Liver (tissue), 9 donors: Measurements from ENCODE around the gene NCAPG2. TPM values are rescaled to one million over a fixed set of nuclear protein-coding genes. Genes with fewer than 3 reads are reported as not detected.

Source experiments
- DNase-seq: peaks from one replicate; pipeline ENCODE4 v3.0.0-alpha.2; 2017; ENCODE audit warnings: low spot score
- H3K27ac ChIP-seq, 2 donors: one replicate each; pipeline ENCODE4 v1.7.0; 2013; ENCODE audit warnings: inconsistent platforms in 2 of 2, low read length in 2 of 2, control low read depth in 1 of 2, low read depth in 1 of 2, mild to moderate bottlenecking in 1 of 2
- H3K27me3 ChIP-seq, 4 donors: one replicate each; pipeline versions ENCODE4 v1.6.1 to v1.7.0; 2013; ENCODE audit warnings: low read length in 3 of 4, inconsistent platforms in 1 of 4, mild to moderate bottlenecking in 1 of 4, moderate library complexity in 1 of 4; ENCODE audit not compliant: control insufficient read depth in 4 of 4, insufficient read depth in 4 of 4
- H3K36me3 ChIP-seq, 4 donors: one replicate each; pipeline versions ENCODE4 v1.6.1 to v1.7.0; 2013; ENCODE audit warnings: low read length in 3 of 4, mild to moderate bottlenecking in 3 of 4, low read depth in 1 of 4, moderate library complexity in 1 of 4; ENCODE audit not compliant: control insufficient read depth in 4 of 4, insufficient read depth in 3 of 4
- H3K4me1 ChIP-seq, 4 donors: one replicate each; pipeline versions ENCODE4 v1.6.1 to v1.7.0; 2013; ENCODE audit warnings: low read length in 3 of 4, mild to moderate bottlenecking in 3 of 4, moderate library complexity in 1 of 4; ENCODE audit not compliant: control insufficient read depth in 4 of 4, insufficient read depth in 4 of 4
- H3K4me3 ChIP-seq, 3 donors: one replicate each; pipeline versions ENCODE4 v1.6.1 to v1.7.0; 2013; ENCODE audit warnings: low read length in 3 of 3, control low read depth in 1 of 3, low read depth in 1 of 3, mild to moderate bottlenecking in 1 of 3
- H3K9ac ChIP-seq, 2 donors: one replicate each; pipeline ENCODE4 v1.7.0; 2013; ENCODE audit warnings: low read length in 2 of 2, mild to moderate bottlenecking in 2 of 2, moderate library complexity in 2 of 2, control low read depth in 1 of 2, low read depth in 1 of 2
- H3K9me3 ChIP-seq, 4 donors: one replicate each; pipeline versions ENCODE4 v1.6.1 to v1.7.0; 2013; ENCODE audit warnings: low read length in 3 of 4; ENCODE audit not compliant: control insufficient read depth in 4 of 4
- EGR1 ChIP-seq, 2 donors: IDR thresholded peaks; 2 replicates each; pipeline ENCODE4 v1.6.1; 2016 to 2018; ENCODE audit warnings: antibody characterized with exemption in 2 of 2, low read depth in 2 of 2
- FOXA1 ChIP-seq: IDR thresholded peaks from 2 replicates; pipeline ENCODE4 v1.6.1; 2016; ENCODE audit warnings: antibody characterized with exemption
- FOXA2 ChIP-seq: IDR thresholded peaks from 2 replicates; pipeline ENCODE4 v1.6.1; 2016; ENCODE audit warnings: antibody characterized with exemption
- GABPA ChIP-seq, 2 donors: IDR thresholded peaks in 1 of 2; conservative IDR thresholded peaks in 1 of 2; 2 replicates each; pipeline ENCODE4 v1.6.1; 2016; ENCODE audit warnings: antibody characterized with exemption in 2 of 2, mild to moderate bottlenecking in 1 of 2, moderate library complexity in 1 of 2
- HNF4A ChIP-seq, 2 donors: conservative IDR thresholded peaks; 2 replicates each; pipeline ENCODE4 v1.6.1; 2016; ENCODE audit warnings: antibody characterized with exemption in 2 of 2, mild to moderate bottlenecking in 2 of 2
- HNF4G ChIP-seq: IDR thresholded peaks from 2 replicates; pipeline ENCODE4 v1.6.1; 2016; ENCODE audit warnings: antibody characterized with exemption
- JUND ChIP-seq, 2 donors: IDR thresholded peaks; 2 replicates each; pipeline ENCODE4 v1.6.1; 2016; ENCODE audit warnings: antibody characterized with exemption in 2 of 2
- NR2F2 ChIP-seq: IDR thresholded peaks from 2 replicates; pipeline ENCODE4 v1.6.1; 2016; ENCODE audit warnings: antibody characterized with exemption
- RAD21 ChIP-seq, 2 donors: IDR thresholded peaks; 2 replicates each; pipeline ENCODE4 v1.6.1; 2016; ENCODE audit warnings: antibody characterized with exemption in 2 of 2, mild to moderate bottlenecking in 2 of 2
- RXRA ChIP-seq, 2 donors: IDR thresholded peaks; 2 replicates each; pipeline ENCODE4 v1.6.1; 2017 to 2018; ENCODE audit warnings: antibody characterized with exemption in 2 of 2, mild to moderate bottlenecking in 1 of 2
- SP1 ChIP-seq: IDR thresholded peaks from 2 replicates; pipeline ENCODE4 v1.6.1; 2018; ENCODE audit warnings: antibody characterized with exemption, mild to moderate bottlenecking
- YY1 ChIP-seq: IDR thresholded peaks from 2 replicates; pipeline ENCODE4 v1.6.1; 2016; ENCODE audit warnings: antibody characterized with exemption, mild to moderate bottlenecking
- WGBS: extraction: QIAGEN DNeasy Blood & Tissue Kit; methylation state at CpG from one replicate; pipeline ENCODE4 v1.1.7; 2013; 5-methylcytosine and 5-hydroxymethylcytosine counted together
- polyA plus RNA-seq, 2 donors: library from polyadenylated mRNA; stranded (reverse) in 1 of 2; unstranded in 1 of 2; fragments of 200-250 nt in 1 of 2; fragments of >200 nt in 1 of 2; fragmentation: Nextera tagmentation in 1 of 2; extraction: Ambion mirVana in 1 of 2; gene quantifications; one replicate each; pipeline versions ENCODE4 v1.2.1 to v1.2.3, GENCODE V29; 2013 to 2015
- total RNA-seq, 2 donors: library from RNA; depleted of rRNA; stranded (reverse); fragments of >200 nt; gene quantifications; one replicate each; pipeline ENCODE4 v1.2.3, GENCODE V29; 2014
- TF ChIP-seq, protein P1 (sequence below): IDR thresholded peaks from 2 replicates; pipeline ENCODE4 v1.6.1; 2016; ENCODE audit warnings: antibody characterized with exemption, mild to moderate bottlenecking
- TF ChIP-seq, protein P2 (sequence below): IDR thresholded peaks from 2 replicates; pipeline ENCODE4 v1.6.1; 2016; ENCODE audit warnings: antibody characterized with exemption
- TF ChIP-seq, protein P3 (sequence below): fragments of 150-350 bp; IDR thresholded peaks from 2 replicates; pipeline ENCODE4 v1.5.1; 2017; ENCODE audit warnings: improper control_type of control experiment, low read depth, low read length; ENCODE audit not compliant: missing input control
- TF ChIP-seq, protein P4 (sequence below): IDR thresholded peaks from 2 replicates; pipeline ENCODE4 v1.6.1; 2016; ENCODE audit warnings: antibody characterized with exemption
- TF ChIP-seq, protein P5 (sequence below): IDR thresholded peaks from 2 replicates; pipeline ENCODE4 v1.6.1; 2016; ENCODE audit warnings: antibody characterized with exemption
- donor health status: healthy.
- donor health status: healthy.
- donor health status: healthy.
- donor health status: healthy.
- donor health status: healthy.

NCAPG2 gene
- total and polyA plus RNA-seq, 4 donors: 0.89 to 37.4 (median 3.7) TPM

DNA sequence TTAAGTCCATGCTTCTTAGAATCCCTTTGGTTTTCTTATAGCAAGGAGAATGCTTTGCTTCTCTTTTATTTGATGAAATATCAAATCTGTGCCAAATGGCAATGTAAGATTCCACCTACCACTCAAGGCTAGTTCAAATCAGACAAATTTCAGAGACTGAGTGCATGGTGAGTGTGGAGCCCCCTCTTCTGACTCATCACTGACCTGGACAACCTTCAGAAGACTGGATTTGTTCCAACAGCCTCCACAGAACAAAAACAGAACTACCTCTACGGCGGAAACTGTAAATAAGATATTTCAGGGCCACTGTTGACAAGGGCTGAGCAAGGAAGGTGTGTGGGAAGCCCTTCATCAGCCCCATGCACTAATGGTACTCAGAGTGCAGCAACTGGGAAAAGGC lies 21.1 kb downstream of the NCAPG2 start:
- H3K4me3 ChIP-seq: no peak overlapping the region
- no peak overlapping the region for H3K9ac ChIP-seq
- H3K4me1 ChIP-seq: no peaks in the 10 kb centered on the region
- no peak overlapping the region for H3K27ac ChIP-seq
- DNase-seq: no peak
- H3K27me3 ChIP-seq: no peaks in the 10 kb centered on the region
- WGBS: 84% methylated on average over 2 of the region's 2 CpGs
- TF ChIP-seq, protein P1, sequence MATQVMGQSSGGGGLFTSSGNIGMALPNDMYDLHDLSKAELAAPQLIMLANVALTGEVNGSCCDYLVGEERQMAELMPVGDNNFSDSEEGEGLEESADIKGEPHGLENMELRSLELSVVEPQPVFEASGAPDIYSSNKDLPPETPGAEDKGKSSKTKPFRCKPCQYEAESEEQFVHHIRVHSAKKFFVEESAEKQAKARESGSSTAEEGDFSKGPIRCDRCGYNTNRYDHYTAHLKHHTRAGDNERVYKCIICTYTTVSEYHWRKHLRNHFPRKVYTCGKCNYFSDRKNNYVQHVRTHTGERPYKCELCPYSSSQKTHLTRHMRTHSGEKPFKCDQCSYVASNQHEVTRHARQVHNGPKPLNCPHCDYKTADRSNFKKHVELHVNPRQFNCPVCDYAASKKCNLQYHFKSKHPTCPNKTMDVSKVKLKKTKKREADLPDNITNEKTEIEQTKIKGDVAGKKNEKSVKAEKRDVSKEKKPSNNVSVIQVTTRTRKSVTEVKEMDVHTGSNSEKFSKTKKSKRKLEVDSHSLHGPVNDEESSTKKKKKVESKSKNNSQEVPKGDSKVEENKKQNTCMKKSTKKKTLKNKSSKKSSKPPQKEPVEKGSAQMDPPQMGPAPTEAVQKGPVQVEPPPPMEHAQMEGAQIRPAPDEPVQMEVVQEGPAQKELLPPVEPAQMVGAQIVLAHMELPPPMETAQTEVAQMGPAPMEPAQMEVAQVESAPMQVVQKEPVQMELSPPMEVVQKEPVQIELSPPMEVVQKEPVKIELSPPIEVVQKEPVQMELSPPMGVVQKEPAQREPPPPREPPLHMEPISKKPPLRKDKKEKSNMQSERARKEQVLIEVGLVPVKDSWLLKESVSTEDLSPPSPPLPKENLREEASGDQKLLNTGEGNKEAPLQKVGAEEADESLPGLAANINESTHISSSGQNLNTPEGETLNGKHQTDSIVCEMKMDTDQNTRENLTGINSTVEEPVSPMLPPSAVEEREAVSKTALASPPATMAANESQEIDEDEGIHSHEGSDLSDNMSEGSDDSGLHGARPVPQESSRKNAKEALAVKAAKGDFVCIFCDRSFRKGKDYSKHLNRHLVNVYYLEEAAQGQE: no peak
- TF ChIP-seq HNF4G (no peak), EGR1 (IDR thresholded peaks at IDR 0.05; ENCODE audit: low read depth in 2 of 2) (no peak), FOXA2 (no peak), RAD21 (IDR thresholded peaks at IDR 0.05) (no peak), HNF4A (conservative IDR thresholded peaks at IDR 0.05) (no peak), SP1 (no peak), GABPA (IDR thresholded peaks at IDR 0.05 in 1 of 2, conservative IDR thresholded peaks at IDR 0.05 in 1 of 2) (no peak), JUND (IDR thresholded peaks at IDR 0.05) (no peak), RXRA (IDR thresholded peaks at IDR 0.05) (no peak), NR2F2 (no peak), YY1 (no peak), FOXA1 (no peak)
- TF ChIP-seq, protein P2, sequence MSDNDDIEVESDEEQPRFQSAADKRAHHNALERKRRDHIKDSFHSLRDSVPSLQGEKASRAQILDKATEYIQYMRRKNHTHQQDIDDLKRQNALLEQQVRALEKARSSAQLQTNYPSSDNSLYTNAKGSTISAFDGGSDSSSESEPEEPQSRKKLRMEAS: no peak
- TF ChIP-seq, protein P3, sequence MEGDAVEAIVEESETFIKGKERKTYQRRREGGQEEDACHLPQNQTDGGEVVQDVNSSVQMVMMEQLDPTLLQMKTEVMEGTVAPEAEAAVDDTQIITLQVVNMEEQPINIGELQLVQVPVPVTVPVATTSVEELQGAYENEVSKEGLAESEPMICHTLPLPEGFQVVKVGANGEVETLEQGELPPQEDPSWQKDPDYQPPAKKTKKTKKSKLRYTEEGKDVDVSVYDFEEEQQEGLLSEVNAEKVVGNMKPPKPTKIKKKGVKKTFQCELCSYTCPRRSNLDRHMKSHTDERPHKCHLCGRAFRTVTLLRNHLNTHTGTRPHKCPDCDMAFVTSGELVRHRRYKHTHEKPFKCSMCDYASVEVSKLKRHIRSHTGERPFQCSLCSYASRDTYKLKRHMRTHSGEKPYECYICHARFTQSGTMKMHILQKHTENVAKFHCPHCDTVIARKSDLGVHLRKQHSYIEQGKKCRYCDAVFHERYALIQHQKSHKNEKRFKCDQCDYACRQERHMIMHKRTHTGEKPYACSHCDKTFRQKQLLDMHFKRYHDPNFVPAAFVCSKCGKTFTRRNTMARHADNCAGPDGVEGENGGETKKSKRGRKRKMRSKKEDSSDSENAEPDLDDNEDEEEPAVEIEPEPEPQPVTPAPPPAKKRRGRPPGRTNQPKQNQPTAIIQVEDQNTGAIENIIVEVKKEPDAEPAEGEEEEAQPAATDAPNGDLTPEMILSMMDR: no peak
- TF ChIP-seq, protein P4, sequence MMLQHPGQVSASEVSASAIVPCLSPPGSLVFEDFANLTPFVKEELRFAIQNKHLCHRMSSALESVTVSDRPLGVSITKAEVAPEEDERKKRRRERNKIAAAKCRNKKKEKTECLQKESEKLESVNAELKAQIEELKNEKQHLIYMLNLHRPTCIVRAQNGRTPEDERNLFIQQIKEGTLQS: no peak
- TF ChIP-seq, protein P5, sequence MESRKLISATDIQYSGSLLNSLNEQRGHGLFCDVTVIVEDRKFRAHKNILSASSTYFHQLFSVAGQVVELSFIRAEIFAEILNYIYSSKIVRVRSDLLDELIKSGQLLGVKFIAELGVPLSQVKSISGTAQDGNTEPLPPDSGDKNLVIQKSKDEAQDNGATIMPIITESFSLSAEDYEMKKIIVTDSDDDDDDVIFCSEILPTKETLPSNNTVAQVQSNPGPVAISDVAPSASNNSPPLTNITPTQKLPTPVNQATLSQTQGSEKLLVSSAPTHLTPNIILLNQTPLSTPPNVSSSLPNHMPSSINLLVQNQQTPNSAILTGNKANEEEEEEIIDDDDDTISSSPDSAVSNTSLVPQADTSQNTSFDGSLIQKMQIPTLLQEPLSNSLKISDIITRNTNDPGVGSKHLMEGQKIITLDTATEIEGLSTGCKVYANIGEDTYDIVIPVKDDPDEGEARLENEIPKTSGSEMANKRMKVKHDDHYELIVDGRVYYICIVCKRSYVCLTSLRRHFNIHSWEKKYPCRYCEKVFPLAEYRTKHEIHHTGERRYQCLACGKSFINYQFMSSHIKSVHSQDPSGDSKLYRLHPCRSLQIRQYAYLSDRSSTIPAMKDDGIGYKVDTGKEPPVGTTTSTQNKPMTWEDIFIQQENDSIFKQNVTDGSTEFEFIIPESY: no peak
- peaks cover 0 to 16% (median 3%) of the 10 kb centered on the region in 4 donors for H3K36me3 ChIP-seq
- H3K9me3 ChIP-seq: peaks cover 0 to 2% (median 0%) of the 10 kb centered on the region in 4 donors

DNA sequence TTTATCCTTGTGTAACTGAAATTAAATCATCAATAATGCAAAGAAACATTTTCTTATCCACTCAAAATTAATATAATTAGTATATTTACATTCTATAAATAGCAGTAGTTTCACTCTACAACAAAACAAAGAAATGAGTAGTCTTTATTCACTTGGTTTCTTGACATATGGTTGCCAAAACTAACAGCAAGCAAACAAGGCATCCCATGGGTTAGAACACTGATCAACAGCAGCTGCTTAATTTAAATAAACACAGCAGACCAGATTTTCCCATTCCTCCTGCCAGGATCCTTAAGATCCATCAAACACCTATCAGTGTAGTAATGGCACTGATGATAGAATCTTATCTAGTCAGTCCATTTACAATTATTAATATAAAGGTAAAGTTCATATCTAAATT lies 22.1 kb downstream of the NCAPG2 start:
- no peaks in the 10 kb centered on the region for H3K27me3 ChIP-seq
- H3K4me1 ChIP-seq: no peaks in the 10 kb centered on the region
- peaks cover 0 to 13% (median 3%) of the 10 kb centered on the region in 4 donors for H3K36me3 ChIP-seq

More for the DNA sequence above, 22.1 kb downstream of the NCAPG2 start:
- Histone ChIP-seq H3K9me3 (peaks cover 0 to under 1% (median 0%) of the 10 kb centered on the region in 4 donors), H3K9ac (no peak overlapping the region), H3K4me3 (no peak overlapping the region), H3K27ac (no peak overlapping the region)
- TF ChIP-seq FOXA1 (no peak), RXRA (IDR thresholded peaks at IDR 0.05) (no peak), NR2F2 (no peak)
- TF ChIP-seq, protein P1: no peak
- TF ChIP-seq, protein P3: no peak
- no peak for DNase-seq
